GM12872 (cell line): ENCODE measurements around the gene FGFR4.

Experiments
- CTCF ChIP-seq: IDR thresholded peaks from 3 replicates; pipeline ENCODE4 v1.5.1; 2011; ENCODE audit warnings: low read depth, mild to moderate bottlenecking, low read length, moderate library complexity; ENCODE audit not compliant: insufficient read depth

The FGFR4 gene

GRCh38 chr5:177130211-177131018, 43.7 kb downstream of the FGFR4 start:
- no peak for TF ChIP-seq CTCF

- TF ChIP-seq CTCF: no peak
These were observed 44.3 kb downstream of the FGFR4 start for GRCh38 chr5:177131019-177131320.

- TF ChIP-seq CTCF: no peak
These were observed 44.8 kb downstream of the FGFR4 start for GRCh38 chr5:177131352-177132135.

GRCh38 chr5:177132136-177133095, 45.7 kb downstream of the FGFR4 start:
- TF ChIP-seq CTCF: no peak

- TF ChIP-seq CTCF: no peak
These were observed 46.6 kb downstream of the FGFR4 start, which contains the start of gene NSD1 for GRCh38 chr5:177133096-177133852. TSS of gene NSD1 (plus strand) at chr5:177133773. CDS start at chr5:177135104, 1,331 bp downstream.

- no peak for TF ChIP-seq CTCF
These were observed 47.4 kb downstream of the FGFR4 start for GRCh38 chr5:177133853-177134696.
